ENCODE results near the gene SMIM33.
"Not testable (repeated sequence)": the region's sequence is repeated elsewhere in the genome, so short reads cannot be mapped to it uniquely, and the experiment has no call there.

SMIM33 gene

GRCh38 chr5:139474890-139475791 is 4.3 kb downstream of the SMIM33 start:
- peak; percentile 50 for DNase-seq (ENCODE audit: low read depth)
- H3K4me3 ChIP-seq (ENCODE audit: low read length) = no peak overlapping the region
- TF ChIP-seq, protein P1, sequence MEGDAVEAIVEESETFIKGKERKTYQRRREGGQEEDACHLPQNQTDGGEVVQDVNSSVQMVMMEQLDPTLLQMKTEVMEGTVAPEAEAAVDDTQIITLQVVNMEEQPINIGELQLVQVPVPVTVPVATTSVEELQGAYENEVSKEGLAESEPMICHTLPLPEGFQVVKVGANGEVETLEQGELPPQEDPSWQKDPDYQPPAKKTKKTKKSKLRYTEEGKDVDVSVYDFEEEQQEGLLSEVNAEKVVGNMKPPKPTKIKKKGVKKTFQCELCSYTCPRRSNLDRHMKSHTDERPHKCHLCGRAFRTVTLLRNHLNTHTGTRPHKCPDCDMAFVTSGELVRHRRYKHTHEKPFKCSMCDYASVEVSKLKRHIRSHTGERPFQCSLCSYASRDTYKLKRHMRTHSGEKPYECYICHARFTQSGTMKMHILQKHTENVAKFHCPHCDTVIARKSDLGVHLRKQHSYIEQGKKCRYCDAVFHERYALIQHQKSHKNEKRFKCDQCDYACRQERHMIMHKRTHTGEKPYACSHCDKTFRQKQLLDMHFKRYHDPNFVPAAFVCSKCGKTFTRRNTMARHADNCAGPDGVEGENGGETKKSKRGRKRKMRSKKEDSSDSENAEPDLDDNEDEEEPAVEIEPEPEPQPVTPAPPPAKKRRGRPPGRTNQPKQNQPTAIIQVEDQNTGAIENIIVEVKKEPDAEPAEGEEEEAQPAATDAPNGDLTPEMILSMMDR (IDR thresholded peaks at IDR 0.05; ENCODE audit: insufficient read depth, low read depth, low read length, missing control alignments) = no peak

DNA sequence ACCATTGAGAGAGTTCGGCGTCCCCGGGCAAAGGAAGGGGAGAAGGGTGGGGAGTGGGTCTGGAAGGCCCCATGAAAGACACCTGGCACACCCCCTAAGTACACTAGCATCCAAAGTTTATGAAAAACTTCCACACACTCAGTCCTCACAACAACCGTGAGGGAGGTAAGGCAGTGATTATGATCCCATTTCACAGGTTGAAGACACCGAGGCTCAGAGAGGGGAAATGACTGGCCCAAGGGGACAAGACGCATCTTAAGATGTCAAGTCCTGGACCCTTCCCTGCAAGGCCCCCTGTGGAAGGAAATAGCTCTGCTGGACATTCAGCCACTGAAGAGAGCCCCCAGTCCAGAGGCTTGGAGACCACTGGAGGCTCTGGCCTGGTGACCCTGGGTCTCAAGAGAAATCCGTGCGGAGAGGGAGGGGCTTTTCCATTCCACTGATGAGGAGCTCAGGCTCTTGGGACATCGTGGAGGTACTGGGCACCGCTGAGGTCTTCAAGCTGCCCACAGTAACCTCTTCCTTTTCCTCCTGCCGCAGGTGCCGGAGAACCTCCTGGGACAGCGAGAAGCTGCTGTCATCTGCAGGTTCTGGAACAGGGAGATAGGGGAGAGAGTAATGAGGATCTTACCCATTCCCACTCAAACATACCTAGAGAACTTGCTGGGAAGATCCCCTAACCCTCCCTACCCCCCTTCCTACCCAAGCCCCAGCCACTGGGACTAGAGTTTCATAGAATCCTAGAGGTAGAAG is 5.2 kb downstream of the SMIM33 start:
- H3K4me3 ChIP-seq (ENCODE audit: low read length) = no peak overlapping the region
- TF ChIP-seq, protein P1 (IDR thresholded peaks at IDR 0.05; ENCODE audit: insufficient read depth, low read depth, low read length, missing control alignments) = no peak
- DNase-seq (ENCODE audit: low read depth) = no peak

DNA sequence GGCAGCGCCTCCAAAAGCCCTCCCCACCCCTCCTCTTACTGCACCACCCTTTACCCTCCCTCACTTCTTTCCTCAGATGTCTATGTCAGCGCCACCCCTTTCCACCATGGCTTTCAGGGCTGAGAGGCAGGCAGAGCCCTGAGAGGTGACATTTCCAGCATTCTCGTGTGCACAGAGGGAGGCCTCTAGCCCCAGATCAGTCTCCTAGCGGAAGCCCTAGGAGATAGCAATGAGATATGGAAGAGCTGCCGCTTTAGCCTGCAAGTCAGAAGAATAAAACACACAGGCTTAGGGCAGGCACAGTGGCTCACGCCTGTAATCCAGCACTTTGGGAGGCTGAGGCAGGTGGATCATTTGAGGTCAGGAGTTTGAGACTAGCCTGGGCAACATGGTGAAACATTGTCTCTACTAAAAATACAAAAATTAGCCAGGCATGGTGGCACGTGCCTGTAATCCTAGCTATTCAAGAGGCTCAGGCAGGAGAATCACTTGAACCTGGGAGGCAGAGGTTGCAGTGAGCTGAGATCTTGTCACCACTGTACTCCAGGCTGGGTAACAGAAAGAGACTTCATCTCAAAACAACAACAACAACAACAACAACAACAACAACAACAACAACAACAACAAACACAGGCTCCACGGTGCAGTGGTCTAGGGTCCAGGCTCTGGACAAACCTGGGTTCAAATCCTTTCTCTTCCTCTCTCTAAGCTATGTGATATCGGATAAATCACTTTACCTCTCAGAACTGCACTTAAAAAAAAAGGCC is 8.0 kb downstream of the SMIM33 start:
- not testable (repeated sequence) for DNase-seq (ENCODE audit: low read depth); H3K4me3 ChIP-seq (ENCODE audit: low read length)

DNA sequence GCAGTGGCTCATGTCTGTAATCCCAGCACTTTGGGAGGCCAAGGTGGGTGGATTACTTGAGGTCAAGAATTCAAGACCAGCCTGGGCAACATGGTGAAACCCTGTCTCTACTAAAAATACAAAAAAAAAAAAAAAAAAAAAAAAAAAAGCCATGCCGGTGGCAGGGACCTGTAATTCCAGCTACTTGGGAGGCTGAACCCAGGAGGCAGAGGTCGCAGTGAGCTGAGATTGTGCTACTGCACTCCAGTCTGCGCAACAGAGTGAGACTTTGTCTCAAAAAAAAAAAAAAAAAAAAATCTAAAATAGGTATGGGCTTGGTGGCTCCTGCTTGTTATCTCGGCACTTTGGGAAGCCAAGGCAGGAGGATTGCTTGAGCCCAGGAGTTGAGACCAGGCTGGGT is 8.9 kb downstream of the SMIM33 start:
- not testable (repeated sequence) for H3K4me3 ChIP-seq (ENCODE audit: low read length); DNase-seq (ENCODE audit: low read depth)

DNA sequence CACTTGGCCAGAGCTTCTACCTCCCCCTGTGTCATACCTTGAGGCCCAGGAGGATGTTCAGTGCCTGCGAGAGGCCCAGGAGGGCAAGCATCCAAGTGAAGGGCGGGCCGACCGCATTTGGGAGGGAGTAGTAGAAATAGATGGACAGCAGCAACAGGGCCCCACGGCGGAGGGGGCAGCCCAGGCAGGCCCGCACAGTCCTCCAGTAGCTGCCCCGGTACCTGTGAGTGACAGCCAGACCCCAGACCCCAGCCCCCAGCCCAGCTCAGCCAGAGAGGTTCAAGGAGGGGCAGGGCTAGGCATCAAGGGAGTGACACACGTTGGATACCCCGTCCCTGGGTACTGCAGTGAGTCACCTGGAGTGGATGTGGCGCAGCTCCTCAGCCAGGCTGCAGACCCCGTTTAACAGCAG is 10.3 kb downstream of the SMIM33 start:
- H3K4me3 ChIP-seq (ENCODE audit: low read length) = no peak overlapping the region
- peak; percentile 41 for DNase-seq (ENCODE audit: low read depth)
- TF ChIP-seq, protein P1 (IDR thresholded peaks at IDR 0.05; ENCODE audit: insufficient read depth, low read depth, low read length, missing control alignments) = no peak

GRCh38 chr5:139481580-139482049 is 10.8 kb downstream of the SMIM33 start:
- TF ChIP-seq, protein P1 (IDR thresholded peaks at IDR 0.05; ENCODE audit: insufficient read depth, low read depth, low read length, missing control alignments) = peak; percentile 37
- peak; percentile 77 for DNase-seq (ENCODE audit: low read depth)
- peak overlapping the region; percentile 33 for H3K4me3 ChIP-seq (ENCODE audit: low read length)

- TF ChIP-seq, protein P1 (IDR thresholded peaks at IDR 0.05; ENCODE audit: insufficient read depth, low read depth, low read length, missing control alignments) = no peak
- peak; percentile 95 for DNase-seq (ENCODE audit: low read depth)
- peak within 1 kb of the TSS; percentile 33 for H3K4me3 ChIP-seq (ENCODE audit: low read length)
These were observed 11.5 kb downstream of the SMIM33 start, which contains the start of gene STING1 for GRCh38 chr5:139482050-139482889. STING1 (minus strand) TSS chr5:139482758; CDS start chr5:139481704, 1,054 bp downstream.

- not testable (repeated sequence) for H3K4me3 ChIP-seq (ENCODE audit: low read length); DNase-seq (ENCODE audit: low read depth)
These were observed 12.0 kb downstream of the SMIM33 start for GRCh38 chr5:139482890-139483208.
